H1 (cell line): Measurements from ENCODE around the gene PROM2. TPM values are rescaled to one million over a fixed set of nuclear protein-coding genes. Genes with fewer than 3 reads are reported as not detected.

Experiments
- CTCF ChIA-PET: fragments of 300-600 bp; sonication (Branson Sonifier 250); formaldehyde crosslinking; loops from one replicate; lab custom pipeline; 2021; ENCODE audit not compliant: partially characterized antibody; lab: Charles Lee
- POLR2A ChIA-PET: fragments of 300-600 bp; sonication (Branson Sonifier 250); formaldehyde crosslinking; loops from one replicate; lab custom pipeline; 2021; ENCODE audit warnings: inconsistent platforms; ENCODE audit not compliant: partially characterized antibody; lab: Charles Lee
- DNase-seq, 2 experiments: peaks; one replicate each; pipeline versions ENCODE4 v3.0.0 to v3.0.0-alpha.2; 2010 to 2022; ENCODE audit warnings: low spot score in 2 of 2, low read depth in 1 of 2, mixed read lengths in 1 of 2
- FAIRE-seq: peaks from 2 replicates; lab custom pipeline; 2011; peaks lifted over from hg19 to GRCh38; lab: Jason Lieb, UNC
- H2AFZ ChIP-seq: 2 replicates; pipeline ENCODE4 v1.8.1; 2012; ENCODE audit warnings: low read length, inconsistent platforms
- H2AK5ac ChIP-seq: 2 replicates; pipeline ENCODE4 v1.6.1; 2013; ENCODE audit warnings: low read depth, low read length
- H2BK120ac ChIP-seq: replicated peaks from 2 replicates; pipeline ENCODE3; 2013; ENCODE audit warnings: low read depth, low read length, inconsistent platforms
- H2BK12ac ChIP-seq: 2 replicates; pipeline ENCODE4 v1.6.1; 2013; ENCODE audit warnings: low read depth, low read length
- H2BK15ac ChIP-seq: 2 replicates; pipeline ENCODE4 v1.6.1; 2013; ENCODE audit warnings: low read length
- H2BK20ac ChIP-seq: 2 replicates; pipeline ENCODE4 v1.6.1; 2013; ENCODE audit warnings: low read length
- H2BK5ac ChIP-seq: 2 replicates; pipeline ENCODE4 v1.6.1; 2013; ENCODE audit warnings: low read depth, low read length
- H3K14ac ChIP-seq: 2 replicates; pipeline ENCODE4 v1.6.1; 2013; ENCODE audit warnings: inconsistent platforms; ENCODE audit not compliant: insufficient read length
- H3K18ac ChIP-seq: 2 replicates; pipeline ENCODE4 v1.6.1; 2013; ENCODE audit warnings: low read length; ENCODE audit errors: extremely low read depth
- H3K23ac ChIP-seq: 2 replicates; pipeline ENCODE4 v1.6.1; 2013; ENCODE audit warnings: inconsistent platforms; ENCODE audit not compliant: insufficient read length
- H3K23me2 ChIP-seq: 2 replicates; pipeline ENCODE4 v1.6.1; 2013; ENCODE audit warnings: low read depth, low read length
- H3K27ac ChIP-seq: 2 replicates; pipeline ENCODE4 v1.6.1; 2011; ENCODE audit warnings: low read depth, low read length, inconsistent platforms
- H3K27me3 ChIP-seq, 4 experiments: replicated peaks in 1 of 4; 1 replicate in 1 of 4; 2 replicates in 3 of 4; pipeline versions ENCODE4 v1.6.1 to v1.8.1; 2011 to 2013; ENCODE audit warnings: low read length in 3 of 4, mild to moderate bottlenecking in 3 of 4, inconsistent platforms in 2 of 4, mixed read lengths in 2 of 4, moderate library complexity in 1 of 4; ENCODE audit not compliant: control insufficient read depth in 3 of 4, insufficient read depth in 3 of 4; ENCODE audit errors: extremely low read depth in 1 of 4
- H3K36me3 ChIP-seq, 4 experiments: 2 replicates each; pipeline versions ENCODE4 v1.6.1 to v1.8.1; 2011 to 2013; ENCODE audit warnings: mild to moderate bottlenecking in 4 of 4, low read length in 3 of 4, moderate library complexity in 2 of 4, control low read depth in 1 of 4, inconsistent platforms in 1 of 4; ENCODE audit not compliant: insufficient read depth in 4 of 4, control insufficient read depth in 2 of 4
- H3K4ac ChIP-seq: replicated peaks from 2 replicates; pipeline ENCODE3; 2013; ENCODE audit warnings: low read length, low read depth, mixed read lengths, inconsistent platforms; ENCODE audit not compliant: insufficient read length
- H3K4me1 ChIP-seq, 4 experiments: replicated peaks in 1 of 4; 1 replicate in 1 of 4; 2 replicates in 3 of 4; pipeline versions ENCODE4 v1.6.1 to v1.8.1; 2011 to 2013; ENCODE audit warnings: low read length in 3 of 4, inconsistent platforms in 2 of 4, mixed read lengths in 1 of 4; ENCODE audit not compliant: insufficient read depth in 4 of 4, control insufficient read depth in 3 of 4
- H3K4me2 ChIP-seq, 2 experiments: 2 replicates each; pipeline versions ENCODE4 v1.6.1 to v1.8.1; 2011 to 2013; ENCODE audit warnings: low read depth in 2 of 2, low read length in 2 of 2, control low read depth in 1 of 2, inconsistent platforms in 1 of 2, mild to moderate bottlenecking in 1 of 2; ENCODE audit not compliant: insufficient read depth in 1 of 2
- H3K4me3 ChIP-seq, 4 experiments: fragments of 200-600, 300-600 bp in 1 of 4; sonication (generic), shearing (Covaris generic), sonication (Bioruptor Twin) in 1 of 4; 2 replicates each; pipeline versions ENCODE4 v1.5.1 to v1.8.1; 2011 to 2016; ENCODE audit warnings: low read length in 4 of 4, low read depth in 3 of 4, control low read depth in 2 of 4, inconsistent platforms in 2 of 4, mild to moderate bottlenecking in 2 of 4, mixed read lengths in 1 of 4, moderate library complexity in 1 of 4; ENCODE audit not compliant: insufficient read depth in 2 of 4; ENCODE audit errors: extremely low read depth in 1 of 4
- H3K56ac ChIP-seq: replicated peaks from 2 replicates; pipeline ENCODE3; 2013; ENCODE audit warnings: low read depth, mild to moderate bottlenecking, mixed read lengths, low read length, inconsistent platforms; ENCODE audit not compliant: insufficient read length
- H3K79me1 ChIP-seq: 2 replicates; pipeline ENCODE4 v1.6.1; 2013; ENCODE audit warnings: low read depth, low read length, control low read depth
- H3K79me2 ChIP-seq, 2 experiments: 2 replicates each; pipeline versions ENCODE4 v1.6.1 to v1.8.1; 2012 to 2013; ENCODE audit warnings: low read length in 2 of 2, mild to moderate bottlenecking in 2 of 2, inconsistent platforms in 1 of 2; ENCODE audit not compliant: insufficient read depth in 2 of 2, control insufficient read depth in 1 of 2
- H3K9ac ChIP-seq, 4 experiments: replicated peaks in 1 of 4; 1 replicate in 1 of 4; 2 replicates in 3 of 4; pipeline versions ENCODE4 v1.6.1 to v1.8.1; 2011 to 2013; ENCODE audit warnings: low read depth in 3 of 4, low read length in 3 of 4, control low read depth in 2 of 4, mild to moderate bottlenecking in 2 of 4, moderate library complexity in 2 of 4, inconsistent platforms in 1 of 4; ENCODE audit errors: extremely low read depth in 1 of 4
- H3K9me3 ChIP-seq, 2 experiments: 2 replicates each; pipeline versions ENCODE4 v1.6.1 to v1.8.1; 2012 to 2013; ENCODE audit warnings: mild to moderate bottlenecking in 2 of 2, moderate library complexity in 2 of 2, control low read depth in 1 of 2, inconsistent platforms in 1 of 2, low read depth in 1 of 2, low read length in 1 of 2, mixed read lengths in 1 of 2; ENCODE audit not compliant: insufficient read depth in 2 of 2
- H4K20me1 ChIP-seq, 2 experiments: replicated peaks in 1 of 2; 2 replicates each; pipeline versions ENCODE3 to v1.8.1; 2011 to 2013; ENCODE audit warnings: inconsistent platforms in 2 of 2, low read length in 2 of 2, mild to moderate bottlenecking in 1 of 2; ENCODE audit not compliant: insufficient read depth in 2 of 2, control insufficient read depth in 1 of 2
- H4K5ac ChIP-seq: 2 replicates; pipeline ENCODE4 v1.6.1; 2013; ENCODE audit warnings: low read length, low read depth, mixed read lengths, inconsistent platforms; ENCODE audit not compliant: insufficient read length
- H4K8ac ChIP-seq: 2 replicates; pipeline ENCODE4 v1.8.0; 2013; ENCODE audit warnings: mild to moderate bottlenecking, moderate library complexity, low read length, inconsistent platforms; ENCODE audit not compliant: insufficient read depth; ENCODE audit errors: extremely low read depth
- H4K91ac ChIP-seq: replicated peaks from 2 replicates; pipeline ENCODE3; 2013; ENCODE audit warnings: low read length, mixed read lengths, inconsistent platforms; ENCODE audit not compliant: insufficient read length
- CHD1 ChIP-seq: IDR thresholded peaks from 2 replicates; pipeline ENCODE4 v1.6.1; 2012; ENCODE audit warnings: low read depth, low read length, improper control_type of control experiment
- CHD2 ChIP-seq: IDR thresholded peaks from 2 replicates; pipeline ENCODE4 v1.6.1; 2012; ENCODE audit warnings: low read length, improper control_type of control experiment
- JUN ChIP-seq: IDR thresholded peaks from 2 replicates; pipeline ENCODE4 v1.6.1; 2011; ENCODE audit warnings: low read depth, mild to moderate bottlenecking, improper control_type of control experiment, low read length
- JUND ChIP-seq: IDR thresholded peaks from 2 replicates; pipeline ENCODE4 v1.6.1; 2011; ENCODE audit warnings: mild to moderate bottlenecking, improper control_type of control experiment, low read length
- MAFK ChIP-seq: IDR thresholded peaks from 2 replicates; pipeline ENCODE4 v1.6.1; 2012; ENCODE audit warnings: low read depth, mild to moderate bottlenecking, improper control_type of control experiment, low read length
- NANOG ChIP-seq: IDR thresholded peaks from 2 replicates; pipeline ENCODE4 v1.6.1; 2011; ENCODE audit warnings: low read length, low read depth, mild to moderate bottlenecking, inconsistent platforms; ENCODE audit not compliant: insufficient read depth, poor library complexity, severe bottlenecking
- PHF8 ChIP-seq: fragments of 200-600 bp; sonication (generic); conservative IDR thresholded peaks from 2 replicates; pipeline ENCODE4 v1.7.1; 2012; ENCODE audit warnings: low read depth, mild to moderate bottlenecking, inconsistent platforms, low read length, moderate library complexity
- RNF2 ChIP-seq: fragments of 200-900, 300-1000 bp; sonication (generic); IDR thresholded peaks from 2 replicates; pipeline ENCODE4 v1.7.1; 2016; ENCODE audit warnings: borderline replicate concordance, low read depth, mild to moderate bottlenecking, antibody characterized with exemption, low read length; ENCODE audit not compliant: poor library complexity, severe bottlenecking; ENCODE audit errors: missing control alignments
- RXRA ChIP-seq: IDR thresholded peaks from 2 replicates; pipeline ENCODE4 v1.6.1; 2011; ENCODE audit warnings: low read depth, mild to moderate bottlenecking, low read length, moderate library complexity; ENCODE audit not compliant: insufficient read depth
- SIN3A ChIP-seq, 2 experiments: IDR thresholded peaks in 1 of 2; conservative IDR thresholded peaks in 1 of 2; 2 replicates each; pipeline ENCODE4 v1.6.1; 2011 to 2012; ENCODE audit warnings: low read length in 2 of 2, improper control_type of control experiment in 1 of 2, low read depth in 1 of 2, mild to moderate bottlenecking in 1 of 2
- SP1 ChIP-seq: IDR thresholded peaks from 2 replicates; pipeline ENCODE4 v1.6.1; 2011; ENCODE audit warnings: low read depth, low read length
- SP4 ChIP-seq: IDR thresholded peaks from 2 replicates; pipeline ENCODE4 v1.6.1; 2012; ENCODE audit warnings: low read length, inconsistent platforms
- SRF ChIP-seq: IDR thresholded peaks from 2 replicates; pipeline ENCODE4 v1.6.1; 2011; ENCODE audit warnings: mild to moderate bottlenecking, low read depth, low read length, moderate library complexity
- TAF7 ChIP-seq: optimal IDR thresholded peaks from 2 replicates; pipeline ENCODE3; 2011; ENCODE audit warnings: low read depth, mild to moderate bottlenecking, inconsistent platforms, low read length, moderate library complexity, borderline replicate concordance
- YY1 ChIP-seq: IDR thresholded peaks from 2 replicates; pipeline ENCODE4 v1.6.1; 2011; ENCODE audit warnings: low read depth, mild to moderate bottlenecking, low read length
- WGBS, 2 experiments: shearing (Covaris generic) in 1 of 2; methylation state at CpG; one replicate each; pipeline versions ENCODE4 v1.1.6 to v1.1.7; 2013 to 2015; ENCODE audit warnings: low lambda C conversion rate in 2 of 2, mixed read lengths in 2 of 2, inconsistent platforms in 1 of 2, low coverage in 1 of 2, missing lambda C conversion rate in 1 of 2; ENCODE audit not compliant: insufficient replicate concordance in 2 of 2, insufficient coverage in 1 of 2, insufficient read length in 1 of 2; ENCODE audit errors: extremely low coverage in 1 of 2, missing lambda C conversion rate in 1 of 2; 5-methylcytosine and 5-hydroxymethylcytosine counted together
- polyA plus RNA-seq, 7 experiments: library from polyadenylated mRNA; depleted of rRNA in 3 of 7; stranded (reverse) in 5 of 7; unstranded in 2 of 7; fragments of >200 nt in 5 of 7; fragments of 200-250 nt in 2 of 7; gene quantifications; 1 replicate in 5 of 7; 2 replicates in 1 of 7; 4 replicates in 1 of 7; pipeline versions ENCODE4 v1.2.1 to v1.2.3, GENCODE V29; 2011 to 2013; ENCODE audit warnings: missing spikeins in 2 of 7, mixed read lengths in 2 of 7
- total RNA-seq: library from RNA; stranded (reverse); fragmentation: NEBNext Ultra II Directional; extraction: Animal tissue kit (Norgen Biotek cat#: 25700); gene quantifications from 2 replicates; pipeline ENCODE4 v1.2.1, GENCODE V29; 2021

The PROM2 gene
- total and polyA plus RNA-seq, 2 of the 8 experiments (the other 6 are each of a cell fraction or from before 2014, with no cell fraction given): 1.6 to 3.8 TPM

- no peak for FAIRE-seq
- Histone ChIP-seq H2BK120ac (no peak overlapping the region), H3K27ac (no peak overlapping the region), H3K23me2 (no peaks in the 10 kb centered on the region), H3K79me2 (no peaks in the 10 kb centered on the region), H3K23ac (no peak overlapping the region), H3K79me1 (no peaks in the 10 kb centered on the region), H3K4me1 (no peaks in the 10 kb centered on the region), H3K4ac (no peak overlapping the region), H4K20me1 (no peaks in the 10 kb centered on the region), H4K8ac (no peak overlapping the region), H2BK20ac (no peak overlapping the region), H3K36me3 (no peaks in the 10 kb centered on the region; a peak in 1 of 8 replicates), H4K5ac (no peak overlapping the region), H2AFZ (no peak overlapping the region), H3K4me3 (no peak overlapping the region), H2BK12ac (no peak overlapping the region), H2BK15ac (no peak overlapping the region), H3K18ac (no peak overlapping the region), H4K91ac (no peak overlapping the region), H3K9me3 (peaks cover 77 to 94% of the 10 kb centered on the region in 2 experiments), H3K4me2 (no peak overlapping the region), H3K27me3 (no peaks in the 10 kb centered on the region), H3K14ac (no peak overlapping the region), H2AK5ac (no peak overlapping the region), H3K9ac (no peak overlapping the region), H2BK5ac (no peak overlapping the region), H3K56ac (no peak overlapping the region)
- CTCF ChIA-PET: no interaction called here
- POLR2A ChIA-PET: no interaction called here
- DNase-seq: no peak
- WGBS, 2 experiments: 82% methylated on average over 11 of the region's 11 CpGs; no CpG with 5 or more reads in 1 of the 2 experiments
- TF ChIP-seq TAF7 (no peak), NANOG (no peak), PHF8 (no peak), SP4 (no peak), CHD2 (no peak), JUND (no peak), MAFK (no peak), CHD1 (no peak), RNF2 (no peak), SIN3A (conservative IDR thresholded peaks at IDR 0.05 in 1 of 2, IDR thresholded peaks at IDR 0.05 in 1 of 2; ENCODE audit: low read depth in 1 of 2, low read length in 2 of 2) (no peak), RXRA (no peak), JUN (no peak), SP1 (no peak), SRF (no peak), YY1 (no peak)
Observed at GRCh38 chr2:95333888-95334338, 59.7 kb downstream of the PROM2 start.
